SK-N-SH (cell line): ENCODE results near the gene PDILT. TPM values are rescaled to one million over a fixed set of nuclear protein-coding genes. Genes with fewer than 3 reads are reported as not detected.

Experiments
- CTCF ChIA-PET: fragments of 300-600, 350-600 bp; formaldehyde crosslinking; extraction: SDS; loops from one replicate; lab custom pipeline; 2021; lab: Yijun Ruan, JAX
- POLR2A ChIA-PET: fragments of 350-600 bp; sonication (Branson Sonifier 250); formaldehyde crosslinking; extraction: SDS; loops from one replicate; lab custom pipeline; 2020; ENCODE audit warnings: antibody characterized with exemption, inconsistent platforms; lab: Yijun Ruan, JAX
- DNase-seq: peaks from one replicate; pipeline ENCODE4 v3.0.0; 2012
- H2AFZ ChIP-seq: fragments of 200-600 bp; sonication (generic); 2 replicates; pipeline ENCODE4 v1.8.1; 2016; ENCODE audit warnings: antibody characterized with exemption, mild to moderate bottlenecking, low read depth
- H3F3A ChIP-seq: fragments of 200-600 bp; sonication (generic); replicated peaks from 2 replicates; pipeline ENCODE3; 2016; ENCODE audit warnings: antibody characterized with exemption, mild to moderate bottlenecking; ENCODE audit not compliant: insufficient read depth
- H3K27ac ChIP-seq, 2 experiments: fragments of 200-500 bp in 1 of 2; fragments of 200-600 bp in 1 of 2; sonication (Bioruptor generic) in 1 of 2; sonication (generic), shearing (Covaris generic) in 1 of 2; 2 replicates each; pipeline versions ENCODE4 v1.5.1 to v1.6.1; 2014 to 2016; ENCODE audit warnings: low read depth in 2 of 2, inconsistent platforms in 1 of 2, low read length in 1 of 2, mild to moderate bottlenecking in 1 of 2, mixed read lengths in 1 of 2
- H3K27me3 ChIP-seq: fragments of 200-600 bp; sonication (generic), shearing (Covaris generic); 2 replicates; pipeline ENCODE4 v1.6.1; 2016; ENCODE audit warnings: mixed run types; ENCODE audit not compliant: insufficient read depth
- H3K36me3 ChIP-seq, 2 experiments: fragments of 200-500 bp in 1 of 2; fragments of 200-600 bp in 1 of 2; sonication (Bioruptor generic) in 1 of 2; sonication (generic) in 1 of 2; replicated peaks in 1 of 2; 2 replicates each; pipeline versions ENCODE3 to v1.5.1; 2014 to 2016; ENCODE audit warnings: low read length in 1 of 2, mild to moderate bottlenecking in 1 of 2; ENCODE audit not compliant: insufficient read depth in 2 of 2, control insufficient read depth in 1 of 2
- H3K4me1 ChIP-seq, 2 experiments: fragments of 200-500 bp in 1 of 2; fragments of 200-600 bp in 1 of 2; sonication (Bioruptor generic) in 1 of 2; sonication (generic), shearing (Covaris generic) in 1 of 2; 2 replicates each; pipeline versions ENCODE4 v1.5.1 to v1.6.1; 2014 to 2016; ENCODE audit warnings: low read depth in 1 of 2, low read length in 1 of 2, mixed run types in 1 of 2; ENCODE audit not compliant: insufficient read depth in 2 of 2, control insufficient read depth in 1 of 2
- H3K4me2 ChIP-seq: fragments of 200-600 bp; sonication (generic), shearing (Covaris generic); 2 replicates; pipeline ENCODE4 v1.6.1; 2017; ENCODE audit warnings: mixed run types
- H3K4me3 ChIP-seq, 2 experiments: fragments of 200-500 bp in 1 of 2; fragments of 200-600 bp in 1 of 2; sonication (Bioruptor generic) in 1 of 2; sonication (generic), shearing (Covaris generic) in 1 of 2; 2 replicates each; pipeline versions ENCODE4 v1.5.1 to v1.8.1; 2014 to 2016; ENCODE audit warnings: low read depth in 2 of 2, inconsistent platforms in 1 of 2, low read length in 1 of 2, mild to moderate bottlenecking in 1 of 2, mixed read lengths in 1 of 2, moderate library complexity in 1 of 2
- H3K79me2 ChIP-seq: fragments of 200-600 bp; sonication (generic); 2 replicates; pipeline ENCODE4 v1.8.1; 2017; ENCODE audit warnings: mild to moderate bottlenecking; ENCODE audit not compliant: insufficient read depth
- H3K9ac ChIP-seq: fragments of 200-600 bp; sonication (generic); 2 replicates; pipeline ENCODE4 v1.6.1; 2017; ENCODE audit warnings: mixed run types
- H3K9me2 ChIP-seq: fragments of 200-600 bp; sonication (generic); 2 replicates; pipeline ENCODE4 v1.6.1; 2017; ENCODE audit warnings: mixed run types
- H3K9me3 ChIP-seq: fragments of 200-600 bp; sonication (generic); 2 replicates; pipeline ENCODE4 v1.6.1; 2017; ENCODE audit warnings: mixed run types, mild to moderate bottlenecking, moderate library complexity
- H4K20me1 ChIP-seq: fragments of 200-600 bp; sonication (generic); 2 replicates; pipeline ENCODE4 v1.6.1; 2017; ENCODE audit warnings: mild to moderate bottlenecking, mixed run types; ENCODE audit not compliant: insufficient read depth
- CTCF ChIP-seq: fragments of 200-600 bp; sonication (generic); IDR thresholded peaks from 2 replicates; pipeline ENCODE4 v1.6.1; 2017; ENCODE audit warnings: antibody characterized with exemption, mild to moderate bottlenecking, moderate library complexity
- EP300 ChIP-seq, 2 experiments: IDR thresholded peaks; 2 replicates each; pipeline versions ENCODE4 v1.4.0 to v1.6.1; 2012; ENCODE audit warnings: borderline replicate concordance in 1 of 2, low read depth in 1 of 2, low read length in 1 of 2
- FOXJ3 ChIP-seq: sonication (generic); formaldehyde crosslinking; IDR thresholded peaks from 2 replicates; pipeline ENCODE4 v1.5.1; 2020; ENCODE audit warnings: mild to moderate bottlenecking, missing genetic modification reagents
- GABPA ChIP-seq: IDR thresholded peaks from 2 replicates; pipeline ENCODE4 v1.4.0; 2012; ENCODE audit warnings: low read depth, mild to moderate bottlenecking
- NRF1 ChIP-seq: IDR thresholded peaks from 2 replicates; pipeline ENCODE4 v1.6.1; 2012; ENCODE audit warnings: low read depth, mild to moderate bottlenecking, low read length
- RCOR1 ChIP-seq: fragments of 150-350 bp; IDR thresholded peaks from 2 replicates; pipeline ENCODE4 v1.6.1; 2017; ENCODE audit warnings: antibody characterized with exemption, low read length
- REST ChIP-seq: IDR thresholded peaks from 2 replicates; pipeline ENCODE4 v1.6.1; 2012; ENCODE audit warnings: mild to moderate bottlenecking, low read depth, low read length, moderate library complexity
- RFX5 ChIP-seq: IDR thresholded peaks from 2 replicates; pipeline ENCODE4 v1.6.1; 2012; ENCODE audit warnings: mild to moderate bottlenecking, improper control_type of control experiment, low read length
- RXRA ChIP-seq: IDR thresholded peaks from 2 replicates; pipeline ENCODE4 v1.4.0; 2012; ENCODE audit warnings: low read depth, mild to moderate bottlenecking, borderline replicate concordance
- SIN3A ChIP-seq: IDR thresholded peaks from 2 replicates; pipeline ENCODE4 v1.6.1; 2012; ENCODE audit warnings: low read depth, mild to moderate bottlenecking, low read length, moderate library complexity, borderline replicate concordance
- SMC3 ChIP-seq: IDR thresholded peaks from 2 replicates; pipeline ENCODE4 v1.6.1; 2012; ENCODE audit warnings: low read depth, low read length, improper control_type of control experiment
- TEAD4 ChIP-seq: IDR thresholded peaks from 2 replicates; pipeline ENCODE4 v1.4.0; 2012; ENCODE audit warnings: mild to moderate bottlenecking, borderline replicate concordance; ENCODE audit not compliant: insufficient read depth
- USF2 ChIP-seq: fragments of 150-350 bp; IDR thresholded peaks from 2 replicates; pipeline ENCODE4 v1.6.1; 2017; ENCODE audit warnings: antibody characterized with exemption, low read length, low read depth, borderline replicate concordance
- YY1 ChIP-seq: IDR thresholded peaks from 2 replicates; pipeline ENCODE4 v1.4.0; 2012; ENCODE audit warnings: low read depth, mild to moderate bottlenecking
- WGBS: methylation state at CpG from one replicate; pipeline ENCODE4 v1.1.6; 2017; ENCODE audit warnings: low lambda C conversion rate; 5-methylcytosine and 5-hydroxymethylcytosine counted together
- polyA plus RNA-seq, 3 experiments: library from polyadenylated mRNA; depleted of rRNA; stranded (reverse); fragments of >200 nt; gene quantifications; 2 replicates each; pipeline ENCODE4 v1.2.3, GENCODE V29; 2012
- TF ChIP-seq, protein P1 (sequence below): IDR thresholded peaks from 2 replicates; pipeline ENCODE4; 2012

Gene PDILT
- polyA plus RNA-seq, 1 of the 3 experiments (the other 2 are of a cell fraction): not detected

DNA sequence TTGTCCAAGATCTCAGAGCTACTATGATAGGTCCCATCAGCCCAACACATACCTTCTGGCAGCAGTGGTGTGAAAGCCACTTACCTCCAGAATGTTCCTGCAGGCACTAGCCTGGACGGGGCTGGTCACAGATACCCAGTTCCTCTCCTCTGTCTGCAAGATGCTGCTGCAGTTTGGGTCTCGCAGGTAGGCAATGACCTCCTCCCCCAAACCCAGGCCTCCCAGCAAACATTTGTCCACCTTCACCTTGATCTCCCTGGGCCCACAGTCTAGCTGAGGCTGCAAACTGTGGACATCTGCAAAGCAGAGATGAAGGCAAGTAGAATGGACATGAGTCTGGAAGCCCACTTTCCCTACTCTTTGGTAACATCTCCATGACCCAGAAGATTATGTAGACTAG, 84.4 kb downstream of the PDILT start (continued):
- TF ChIP-seq REST (no peak), GABPA (no peak), RFX5 (no peak), NRF1 (no peak), TEAD4 (no peak)

DNA sequence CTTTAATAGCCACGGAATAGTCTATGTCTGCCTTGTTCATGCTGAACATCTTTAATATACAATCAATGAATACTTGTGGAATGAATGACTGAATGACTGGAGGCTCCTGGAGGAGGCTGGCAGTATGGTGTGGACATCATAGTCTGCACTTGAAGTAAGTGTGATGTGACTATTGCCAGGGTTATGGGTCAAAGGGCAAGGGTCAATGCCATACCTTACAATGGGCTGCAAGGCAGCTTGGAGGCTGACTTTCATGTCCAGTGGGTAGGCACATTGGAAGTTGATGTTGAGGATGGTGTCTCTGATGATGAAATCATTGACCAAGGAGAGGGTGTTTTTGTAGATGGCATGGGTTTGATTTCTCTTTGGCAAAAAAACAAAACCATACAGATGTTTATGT, 85.1 kb downstream of the PDILT start:
- no peak overlapping the region for H3K4me2 ChIP-seq
- TF ChIP-seq YY1: no peak
- no peak for TF ChIP-seq GABPA
- TF ChIP-seq USF2: no peak
- no peak for TF ChIP-seq FOXJ3
- TF ChIP-seq RXRA: no peak
- TF ChIP-seq RCOR1: no peak
- no peak for TF ChIP-seq SIN3A
- no peak for TF ChIP-seq RFX5
- TF ChIP-seq EP300 (IDR thresholded peaks at IDR 0.05; ENCODE audit: borderline replicate concordance in 1 of 2, low read depth in 1 of 2, low read length in 1 of 2): no peak
- no peak for TF ChIP-seq SMC3
- TF ChIP-seq, protein P1, sequence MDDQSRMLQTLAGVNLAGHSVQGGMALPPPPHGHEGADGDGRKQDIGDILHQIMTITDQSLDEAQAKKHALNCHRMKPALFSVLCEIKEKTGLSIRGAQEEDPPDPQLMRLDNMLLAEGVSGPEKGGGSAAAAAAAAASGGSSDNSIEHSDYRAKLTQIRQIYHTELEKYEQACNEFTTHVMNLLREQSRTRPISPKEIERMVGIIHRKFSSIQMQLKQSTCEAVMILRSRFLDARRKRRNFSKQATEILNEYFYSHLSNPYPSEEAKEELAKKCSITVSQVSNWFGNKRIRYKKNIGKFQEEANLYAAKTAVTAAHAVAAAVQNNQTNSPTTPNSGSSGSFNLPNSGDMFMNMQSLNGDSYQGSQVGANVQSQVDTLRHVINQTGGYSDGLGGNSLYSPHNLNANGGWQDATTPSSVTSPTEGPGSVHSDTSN: no peak
- no peak for TF ChIP-seq CTCF
- no peak overlapping the region for H3K9ac ChIP-seq
- no peaks in the 10 kb centered on the region for H3K27me3 ChIP-seq
- H3K36me3 ChIP-seq: no peaks in the 10 kb centered on the region
- H3K9me3 ChIP-seq: no peaks in the 10 kb centered on the region
- DNase-seq: no peak
- H3K79me2 ChIP-seq: no peaks in the 10 kb centered on the region
- 3% methylated on average over 1 of the region's 1 CpG for WGBS
- ChIA-PET POLR2A (no interaction called here), CTCF (interaction anchor here (1.0 to 1.2 kb wide), 2 partner anchors 19 to 412 kb away, joined by 3 to 5 read pairs; no protein-coding TSS in a partner anchor)
- H3F3A ChIP-seq: no peaks in the 10 kb centered on the region
- no peaks in the 10 kb centered on the region for H4K20me1 ChIP-seq
- no peak overlapping the region for H3K27ac ChIP-seq
- no peaks in the 10 kb centered on the region for H3K9me2 ChIP-seq
- H2AFZ ChIP-seq: no peak overlapping the region
- no peak overlapping the region for H3K4me3 ChIP-seq
- no peaks in the 10 kb centered on the region for H3K4me1 ChIP-seq
